CD14-positive monocyte (primary cell): ENCODE results near the gene UCHL1. TPM values are rescaled to one million over a fixed set of nuclear protein-coding genes. Genes with fewer than 3 reads are reported as not detected.

Source experiments
- DNase-seq, 3 donors: peaks; one replicate each; pipeline ENCODE4 v3.0.0-alpha.2; 2011 to 2022
- H2AFZ ChIP-seq: 2 replicates; pipeline ENCODE4 v1.6.0; 2012; ENCODE audit warnings: mild to moderate bottlenecking, low read depth, low read length, inconsistent platforms; ENCODE audit not compliant: insufficient read depth, poor library complexity, severe bottlenecking
- H3K27ac ChIP-seq, 2 donors: 1 replicate in 1 of 2; 2 replicates in 1 of 2; pipeline ENCODE4 v1.5.1; 2012 to 2013; ENCODE audit warnings: low read length in 2 of 2, control low read depth in 1 of 2, inconsistent platforms in 1 of 2, low read depth in 1 of 2, mild to moderate bottlenecking in 1 of 2
- H3K27me3 ChIP-seq, 2 donors: one replicate each; pipeline versions ENCODE4 v1.6.0 to v1.6.1; 2011 to 2013; ENCODE audit warnings: low read length in 2 of 2; ENCODE audit not compliant: control insufficient read depth in 2 of 2, insufficient read depth in 2 of 2
- H3K36me3 ChIP-seq, 2 donors: replicated peaks in 1 of 2; 1 replicate in 1 of 2; 2 replicates in 1 of 2; pipeline versions ENCODE4 v1.5.1 to v1.6.1; 2012 to 2013; ENCODE audit warnings: low read length in 2 of 2, control low read depth in 1 of 2, inconsistent platforms in 1 of 2, mild to moderate bottlenecking in 1 of 2; ENCODE audit not compliant: insufficient read depth in 2 of 2, control insufficient read depth in 1 of 2
- H3K4me1 ChIP-seq, 2 donors: 1 replicate in 1 of 2; 2 replicates in 1 of 2; pipeline versions ENCODE4 v1.5.1 to v1.6.1; 2012 to 2013; ENCODE audit warnings: low read length in 2 of 2, control low read depth in 1 of 2, inconsistent platforms in 1 of 2, mild to moderate bottlenecking in 1 of 2, moderate library complexity in 1 of 2; ENCODE audit not compliant: insufficient read depth in 2 of 2, control insufficient read depth in 1 of 2
- H3K4me2 ChIP-seq: replicated peaks from 2 replicates; pipeline ENCODE3; 2012; ENCODE audit warnings: low read length, moderate library complexity, mild to moderate bottlenecking; ENCODE audit not compliant: poor library complexity, severe bottlenecking; ENCODE audit errors: extremely low read depth
- H3K4me3 ChIP-seq, 3 experiments: fragments of 200-600 bp in 1 of 3; sonication (generic) in 1 of 3; replicated peaks in 1 of 3; 1 replicate in 2 of 3; 2 replicates in 1 of 3; pipeline ENCODE4 v1.5.1; 2011 to 2013; ENCODE audit warnings: low read length in 3 of 3, mild to moderate bottlenecking in 3 of 3, control low read depth in 2 of 3, low read depth in 2 of 3, inconsistent platforms in 1 of 3, moderate library complexity in 1 of 3
- H3K79me2 ChIP-seq: 2 replicates; pipeline ENCODE4 v1.6.0; 2012; ENCODE audit warnings: mild to moderate bottlenecking, control low read depth, inconsistent platforms, low read length, moderate library complexity; ENCODE audit not compliant: insufficient read depth
- H3K9ac ChIP-seq: 2 replicates; pipeline ENCODE4 v1.6.0; 2017; ENCODE audit warnings: low read length, mild to moderate bottlenecking; ENCODE audit not compliant: insufficient read depth, poor library complexity, severe bottlenecking
- H3K9me3 ChIP-seq, 2 donors: replicated peaks in 1 of 2; 1 replicate in 1 of 2; 2 replicates in 1 of 2; pipeline versions ENCODE4 v1.5.1 to v1.6.1; 2012 to 2013; ENCODE audit warnings: low read length in 2 of 2, control low read depth in 1 of 2; ENCODE audit not compliant: control insufficient read depth in 1 of 2, insufficient read depth in 1 of 2
- H4K20me1 ChIP-seq: 2 replicates; pipeline ENCODE4 v1.6.0; 2012; ENCODE audit warnings: mild to moderate bottlenecking, low read length, control low read depth, moderate library complexity; ENCODE audit not compliant: insufficient read depth
- H3K27ac Mint-ChIP-seq, 7 donors: one replicate each; pipeline ENCODE4 v1.8.0; 2020; ENCODE audit warnings: mild to moderate bottlenecking in 7 of 7, mixed read lengths in 7 of 7, moderate library complexity in 6 of 7, inconsistent platforms in 2 of 7
- H3K27me3 Mint-ChIP-seq, 3 donors: one replicate each; pipeline ENCODE4 v1.8.0; 2021 to 2022; ENCODE audit warnings: low read depth in 3 of 3, mild to moderate bottlenecking in 3 of 3, mixed read lengths in 3 of 3, moderate library complexity in 3 of 3, inconsistent platforms in 1 of 3
- H3K36me3 Mint-ChIP-seq, 2 donors: one replicate each; pipeline ENCODE4 v1.8.0; 2020; ENCODE audit warnings: mixed read lengths in 2 of 2, inconsistent platforms in 1 of 2, mild to moderate bottlenecking in 1 of 2
- H3K4me1 Mint-ChIP-seq: one replicate; pipeline ENCODE4 v1.8.0; 2020; ENCODE audit warnings: mild to moderate bottlenecking, mixed read lengths
- H3K4me3 Mint-ChIP-seq, 2 donors: one replicate each; pipeline ENCODE4 v1.8.0; 2020; ENCODE audit warnings: mild to moderate bottlenecking in 2 of 2, mixed read lengths in 2 of 2, moderate library complexity in 1 of 2
- H3K9me3 Mint-ChIP-seq, 7 donors: one replicate each; pipeline ENCODE4 v1.8.0; 2020 to 2022; ENCODE audit warnings: mixed read lengths in 7 of 7, mild to moderate bottlenecking in 6 of 7, moderate library complexity in 6 of 7, inconsistent platforms in 2 of 7
- CTCF ChIP-seq: fragments of 200-600 bp; IDR thresholded peaks from one replicate; pipeline ENCODE4 v1.8.0; 2022; ENCODE audit warnings: antibody characterized with exemption, mild to moderate bottlenecking
- WGBS: methylation state at CpG from one replicate; pipeline ENCODE4 v1.1.5; 2013; ENCODE audit warnings: missing lambda C conversion rate; ENCODE audit not compliant: insufficient coverage; 5-methylcytosine and 5-hydroxymethylcytosine counted together
- intact Hi-C, 2 donors: fragments of 100-400 bp; cut with micrococcal nuclease; formaldehyde crosslinking; loops; one replicate each; pipeline versions ENCODE4 v1.15.0 to v1.15.1; 2023
- polyA plus RNA-seq, 3 donors: library from polyadenylated mRNA; depleted of rRNA in 1 of 3; unstranded in 2 of 3; stranded (reverse) in 1 of 3; fragments of 300-500 nt in 2 of 3; fragments of >200 nt in 1 of 3; fragmentation: Illumina TruSeq in 2 of 3; gene quantifications; 1 replicate in 2 of 3; 2 replicates in 1 of 3; pipeline ENCODE4 v1.2.3, GENCODE V29; 2012 to 2021

The UCHL1 gene
- polyA plus RNA-seq, 3 donors: not detected

DNA sequence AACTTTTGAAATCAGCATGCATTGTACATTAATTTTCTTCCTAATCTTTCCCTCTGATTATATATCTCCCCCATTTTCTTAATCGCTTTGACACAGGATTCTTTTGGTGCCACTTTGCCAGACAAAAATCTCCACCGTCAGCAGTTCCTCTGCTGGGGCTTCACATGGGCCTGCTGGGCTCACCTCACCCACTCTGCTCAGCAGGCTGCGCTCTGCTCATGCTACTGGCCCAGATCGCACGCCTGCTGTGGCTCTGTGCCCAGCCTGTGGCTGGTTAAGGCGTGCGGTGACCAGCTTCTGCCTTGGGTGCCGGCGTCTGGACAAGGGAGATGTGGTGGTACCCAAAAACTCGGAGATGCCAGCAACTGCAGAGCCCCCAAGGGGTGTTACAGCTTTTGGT is 31.1 kb downstream of the UCHL1 start:
- peaks cover 2 to 3% (median 2%) of the 10 kb centered on the region in 3 donors for H3K27me3 Mint-ChIP-seq
- Histone ChIP-seq H3K4me1 (no peaks in the 10 kb centered on the region), H2AFZ (no peak overlapping the region), H3K9me3 (peaks cover 0 to 5% of the 10 kb centered on the region in 2 donors), H3K27me3 (no peaks in the 10 kb centered on the region), H3K27ac (no peak overlapping the region), H3K79me2 (no peaks in the 10 kb centered on the region), H3K9ac (no peak overlapping the region), H4K20me1 (no peaks in the 10 kb centered on the region), H3K36me3 (no peaks in the 10 kb centered on the region), H3K4me2 (no peak overlapping the region), H3K4me3 (no peak overlapping the region)
- H3K9me3 Mint-ChIP-seq: peaks cover 3 to 14% (median 8%) of the 10 kb centered on the region in 7 donors
- H3K4me1 Mint-ChIP-seq: no peaks in the 10 kb centered on the region
- H3K36me3 Mint-ChIP-seq: no peaks in the 10 kb centered on the region
- 91% methylated on average over 10 of the region's 10 CpGs for WGBS
- intact Hi-C loops: no loop called here
- TF ChIP-seq CTCF: no peak
- H3K4me3 Mint-ChIP-seq: no peak overlapping the region
- no peak for DNase-seq
- H3K27ac Mint-ChIP-seq: no peak overlapping the region

DNA sequence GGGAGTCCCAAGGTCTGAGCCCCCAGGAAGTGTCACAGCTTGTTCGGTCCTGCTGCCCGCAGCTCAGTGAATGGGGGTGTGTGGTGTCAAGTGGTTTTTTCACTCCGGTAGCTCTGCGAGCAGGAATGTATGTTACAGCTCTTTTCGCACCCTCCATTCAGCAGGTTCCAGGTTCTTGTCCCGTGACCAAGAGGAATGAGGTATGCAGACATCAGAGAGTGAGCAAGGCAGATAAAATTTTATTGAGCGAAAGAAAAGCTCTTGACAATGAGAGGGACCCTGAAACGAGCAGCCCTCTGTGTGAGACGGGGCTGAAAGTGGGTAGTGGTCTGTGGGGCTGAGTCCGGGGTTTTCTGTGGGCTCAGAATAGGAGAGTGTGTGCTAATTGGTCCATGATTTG is 31.5 kb downstream of the UCHL1 start:
- H3K4me3 ChIP-seq: no peak overlapping the region
- no peaks in the 10 kb centered on the region for H3K4me1 ChIP-seq
- Mint-ChIP-seq H3K4me3 (no peak overlapping the region), H3K4me1 (no peaks in the 10 kb centered on the region), H3K36me3 (no peaks in the 10 kb centered on the region), H3K27me3 (peaks cover 0 to 3% (median 2%) of the 10 kb centered on the region in 3 donors), H3K27ac (no peak overlapping the region), H3K9me3 (peaks cover 3 to 15% (median 8%) of the 10 kb centered on the region in 7 donors)
- no peaks in the 10 kb centered on the region for H3K27me3 ChIP-seq
- peaks cover 0 to 5% of the 10 kb centered on the region in 2 donors for H3K9me3 ChIP-seq
- H3K9ac ChIP-seq: no peak overlapping the region
- H2AFZ ChIP-seq: no peak overlapping the region
- DNase-seq: no peak
- 96% methylated on average over 10 of the region's 10 CpGs for WGBS
- H4K20me1 ChIP-seq: no peaks in the 10 kb centered on the region
- no peak overlapping the region for H3K27ac ChIP-seq
- intact Hi-C loops: no loop called here
- TF ChIP-seq CTCF: no peak
- H3K4me2 ChIP-seq: no peak overlapping the region
- H3K79me2 ChIP-seq: no peaks in the 10 kb centered on the region
- H3K36me3 ChIP-seq: no peaks in the 10 kb centered on the region
